Vagina (tissue), 2 donors: ENCODE data around the gene NEU4.

Experiments
- POLR2AphosphoS5 ChIP-seq, 2 donors: sonication (generic); formaldehyde crosslinking; IDR thresholded peaks; one replicate each; pipeline ENCODE4 v1.9.0; 2017; ENCODE audit warnings: antibody characterized with exemption in 2 of 2, mild to moderate bottlenecking in 2 of 2, low read depth in 1 of 2; ENCODE audit not compliant: insufficient read depth in 1 of 2
- TF ChIP-seq, protein P1 (sequence below), 3 experiments: fragments of 450-650 bp in 2 of 3; fragments of 200-600 bp in 1 of 3; sonication (generic) in 1 of 3; IDR thresholded peaks; one replicate each; pipeline ENCODE4 v1.5.1; 2017 to 2019; ENCODE audit warnings: antibody characterized with exemption in 3 of 3, mild to moderate bottlenecking in 2 of 3, moderate library complexity in 2 of 3

DNA sequence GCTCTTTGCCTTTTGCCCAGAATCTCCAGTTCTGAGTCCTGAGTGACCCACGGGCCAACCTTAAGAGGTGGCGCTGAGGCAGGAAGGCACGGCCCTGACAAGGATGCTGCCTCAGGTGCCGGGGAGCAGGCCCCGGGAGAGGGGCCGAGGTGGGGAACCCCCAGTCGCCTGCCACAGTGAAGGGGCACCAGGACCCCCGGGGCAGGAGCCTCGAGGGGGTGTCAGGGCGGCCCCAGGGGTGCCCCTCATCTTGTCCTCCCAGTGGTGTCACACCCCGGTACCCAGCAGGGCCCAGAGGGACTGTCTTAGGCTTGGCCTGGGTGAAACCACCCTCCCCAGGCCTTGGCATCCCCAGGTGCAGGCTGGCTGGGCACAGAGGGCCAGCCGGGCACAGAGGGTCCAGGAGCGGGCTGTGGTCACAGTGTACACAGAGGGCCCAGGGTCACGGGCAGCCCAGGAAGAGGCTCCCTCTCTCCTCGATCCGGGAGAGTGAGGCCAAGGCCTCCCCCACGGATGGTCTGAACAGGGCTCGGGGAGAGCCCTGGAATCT, 48.7 kb downstream of the NEU4 start:
- TF ChIP-seq, protein P1, sequence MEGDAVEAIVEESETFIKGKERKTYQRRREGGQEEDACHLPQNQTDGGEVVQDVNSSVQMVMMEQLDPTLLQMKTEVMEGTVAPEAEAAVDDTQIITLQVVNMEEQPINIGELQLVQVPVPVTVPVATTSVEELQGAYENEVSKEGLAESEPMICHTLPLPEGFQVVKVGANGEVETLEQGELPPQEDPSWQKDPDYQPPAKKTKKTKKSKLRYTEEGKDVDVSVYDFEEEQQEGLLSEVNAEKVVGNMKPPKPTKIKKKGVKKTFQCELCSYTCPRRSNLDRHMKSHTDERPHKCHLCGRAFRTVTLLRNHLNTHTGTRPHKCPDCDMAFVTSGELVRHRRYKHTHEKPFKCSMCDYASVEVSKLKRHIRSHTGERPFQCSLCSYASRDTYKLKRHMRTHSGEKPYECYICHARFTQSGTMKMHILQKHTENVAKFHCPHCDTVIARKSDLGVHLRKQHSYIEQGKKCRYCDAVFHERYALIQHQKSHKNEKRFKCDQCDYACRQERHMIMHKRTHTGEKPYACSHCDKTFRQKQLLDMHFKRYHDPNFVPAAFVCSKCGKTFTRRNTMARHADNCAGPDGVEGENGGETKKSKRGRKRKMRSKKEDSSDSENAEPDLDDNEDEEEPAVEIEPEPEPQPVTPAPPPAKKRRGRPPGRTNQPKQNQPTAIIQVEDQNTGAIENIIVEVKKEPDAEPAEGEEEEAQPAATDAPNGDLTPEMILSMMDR (IDR thresholded peaks at IDR 0.05), result no peak
- no peak for TF ChIP-seq POLR2AphosphoS5 (IDR thresholded peaks at IDR 0.05; ENCODE audit: insufficient read depth in 1 of 2, low read depth in 1 of 2)
